ENCODE results near the gene KL.

KL gene

DNA sequence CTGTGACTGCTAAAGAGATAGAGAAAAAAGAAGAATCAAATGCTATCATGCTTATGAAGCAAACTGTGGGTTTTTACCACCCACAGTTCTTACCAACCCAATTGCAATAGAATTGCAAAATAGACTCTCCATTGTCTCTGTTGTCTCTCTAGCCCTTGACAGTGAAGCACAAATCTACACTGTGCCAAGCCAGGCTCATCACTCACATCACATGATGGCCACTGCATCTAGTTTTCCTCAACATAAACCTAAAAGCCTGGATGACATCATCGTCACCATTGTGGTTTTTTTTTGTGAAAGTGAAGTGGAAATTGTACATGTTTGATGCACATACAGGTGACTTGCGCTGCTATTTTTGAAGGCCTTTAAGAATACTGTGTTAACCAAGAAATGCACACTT lies 56.1 kb downstream of the KL start:
- in situ Hi-C loops (cut with HindIII; ENCODE audit: low sequenced_read_pairs) = no loop called here
- TF ChIP-seq, protein P1, sequence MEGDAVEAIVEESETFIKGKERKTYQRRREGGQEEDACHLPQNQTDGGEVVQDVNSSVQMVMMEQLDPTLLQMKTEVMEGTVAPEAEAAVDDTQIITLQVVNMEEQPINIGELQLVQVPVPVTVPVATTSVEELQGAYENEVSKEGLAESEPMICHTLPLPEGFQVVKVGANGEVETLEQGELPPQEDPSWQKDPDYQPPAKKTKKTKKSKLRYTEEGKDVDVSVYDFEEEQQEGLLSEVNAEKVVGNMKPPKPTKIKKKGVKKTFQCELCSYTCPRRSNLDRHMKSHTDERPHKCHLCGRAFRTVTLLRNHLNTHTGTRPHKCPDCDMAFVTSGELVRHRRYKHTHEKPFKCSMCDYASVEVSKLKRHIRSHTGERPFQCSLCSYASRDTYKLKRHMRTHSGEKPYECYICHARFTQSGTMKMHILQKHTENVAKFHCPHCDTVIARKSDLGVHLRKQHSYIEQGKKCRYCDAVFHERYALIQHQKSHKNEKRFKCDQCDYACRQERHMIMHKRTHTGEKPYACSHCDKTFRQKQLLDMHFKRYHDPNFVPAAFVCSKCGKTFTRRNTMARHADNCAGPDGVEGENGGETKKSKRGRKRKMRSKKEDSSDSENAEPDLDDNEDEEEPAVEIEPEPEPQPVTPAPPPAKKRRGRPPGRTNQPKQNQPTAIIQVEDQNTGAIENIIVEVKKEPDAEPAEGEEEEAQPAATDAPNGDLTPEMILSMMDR (IDR thresholded peaks at IDR 0.05; ENCODE audit: low read depth, low read length, missing control alignments) = no peak
- H3K4me3 ChIP-seq (ENCODE audit: low read depth, low read length) = no peak overlapping the region
- no peak for DNase-seq (ENCODE audit: low read depth)

- H3K4me3 ChIP-seq (ENCODE audit: low read depth, low read length) = no peak overlapping the region
- TF ChIP-seq, protein P1 (IDR thresholded peaks at IDR 0.05; ENCODE audit: low read depth, low read length, missing control alignments) = no peak
- DNase-seq (ENCODE audit: low read depth) = no peak
- in situ Hi-C loops (cut with HindIII; ENCODE audit: low sequenced_read_pairs) = no loop called here
Observed at GRCh38 chr13:33072759-33073158, 56.5 kb downstream of the KL start.

DNA sequence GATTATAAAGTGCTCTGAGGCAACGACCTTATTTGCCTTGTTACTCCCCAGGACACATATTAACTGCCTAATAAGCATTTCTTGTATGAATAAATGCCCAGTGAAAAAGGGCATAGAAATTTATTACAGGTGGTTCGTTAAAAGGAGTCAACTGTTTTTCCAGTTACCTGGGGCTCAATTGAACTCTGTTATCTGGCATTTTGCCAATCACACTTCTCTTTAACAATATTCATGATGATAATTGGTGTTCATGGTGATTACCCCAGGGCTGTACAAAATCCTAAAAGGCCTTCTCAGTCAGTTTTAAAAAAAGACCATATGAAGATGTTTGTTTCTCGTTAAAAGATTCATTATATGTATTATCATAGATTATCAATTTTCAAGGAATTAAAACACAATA lies 57.1 kb downstream of the KL start:
- TF ChIP-seq, protein P1 (IDR thresholded peaks at IDR 0.05; ENCODE audit: low read depth, low read length, missing control alignments) = no peak
- DNase-seq (ENCODE audit: low read depth) = no peak
- no peak overlapping the region for H3K4me3 ChIP-seq (ENCODE audit: low read depth, low read length)
- in situ Hi-C loops (cut with HindIII; ENCODE audit: low sequenced_read_pairs) = no loop called here

DNA sequence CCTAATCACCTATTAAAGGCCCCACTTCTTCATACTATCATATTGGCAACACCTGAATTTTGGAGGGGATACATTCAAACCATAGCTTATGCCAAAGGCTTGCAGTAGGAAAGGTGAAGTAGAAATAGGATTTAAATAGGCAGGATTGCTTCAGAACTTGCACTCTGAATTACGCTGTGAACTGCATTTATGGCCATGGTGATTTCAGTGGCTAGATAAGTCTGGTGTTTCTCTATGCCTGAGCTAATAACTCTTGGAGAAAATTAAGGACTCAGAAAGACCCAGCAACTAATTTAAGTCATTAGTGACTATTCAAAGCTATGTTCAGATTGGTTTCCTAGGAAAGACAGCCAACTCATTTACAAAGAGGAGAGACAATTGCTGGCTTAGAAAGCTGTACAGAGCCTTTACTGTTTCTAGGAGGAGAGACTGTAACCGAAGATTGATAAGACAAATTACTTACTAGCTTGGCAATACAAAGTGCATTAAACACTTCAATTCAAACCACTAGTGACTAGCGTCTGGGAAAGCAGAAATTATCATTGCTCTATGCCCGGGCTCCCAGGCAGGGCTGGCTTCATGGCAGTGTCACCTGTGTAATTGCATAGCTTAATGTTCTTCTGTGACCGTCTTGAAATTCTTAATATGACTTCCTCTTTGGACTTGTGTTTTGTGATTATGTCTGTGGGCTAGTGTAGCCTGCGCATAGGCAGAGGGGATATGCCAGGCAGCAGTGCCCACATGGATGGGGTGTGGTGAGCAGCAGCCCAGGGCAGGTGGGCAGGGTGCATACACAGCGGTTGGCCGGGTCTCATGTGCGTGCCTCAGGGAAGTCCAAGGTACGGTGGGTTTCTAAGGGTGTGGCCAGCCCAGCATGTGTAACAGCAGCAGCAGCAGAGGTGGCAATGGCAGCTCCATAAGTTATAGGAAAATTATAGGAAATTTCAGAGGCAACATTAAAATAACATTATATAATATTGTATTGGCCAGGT lies 60.1 kb downstream of the KL start:
- no peak overlapping the region for H3K4me3 ChIP-seq (ENCODE audit: low read depth, low read length)
- TF ChIP-seq, protein P1 (IDR thresholded peaks at IDR 0.05; ENCODE audit: low read depth, low read length, missing control alignments) = no peak
- in situ Hi-C loops (cut with HindIII; ENCODE audit: low sequenced_read_pairs) = no loop called here
- no peak for DNase-seq (ENCODE audit: low read depth)

DNA sequence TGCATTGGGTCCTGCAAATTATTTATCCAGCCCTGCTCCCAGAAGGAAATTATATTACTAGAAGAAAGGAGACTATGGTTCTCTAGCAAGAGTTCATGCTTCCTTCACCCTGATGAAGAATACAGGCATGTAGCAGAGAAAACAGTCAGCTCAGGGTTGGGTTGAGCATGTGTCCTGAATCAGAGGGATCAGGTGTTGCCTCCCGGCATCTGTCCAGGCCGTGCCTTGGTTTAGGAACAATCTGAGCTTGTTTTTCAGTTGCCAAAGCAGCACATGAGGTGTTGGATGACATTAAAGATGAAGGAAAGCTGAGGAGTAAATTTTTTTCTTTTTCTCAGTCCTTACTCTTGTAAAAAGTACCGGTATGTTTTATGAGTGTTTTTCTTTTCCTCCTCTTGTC lies 62.0 kb downstream of the KL start:
- DNase-seq (ENCODE audit: low read depth) = no peak
- TF ChIP-seq, protein P1 (IDR thresholded peaks at IDR 0.05; ENCODE audit: low read depth, low read length, missing control alignments) = no peak
- H3K4me3 ChIP-seq (ENCODE audit: low read depth, low read length) = no peak overlapping the region
- in situ Hi-C loops (cut with HindIII; ENCODE audit: low sequenced_read_pairs) = no loop called here

DNA sequence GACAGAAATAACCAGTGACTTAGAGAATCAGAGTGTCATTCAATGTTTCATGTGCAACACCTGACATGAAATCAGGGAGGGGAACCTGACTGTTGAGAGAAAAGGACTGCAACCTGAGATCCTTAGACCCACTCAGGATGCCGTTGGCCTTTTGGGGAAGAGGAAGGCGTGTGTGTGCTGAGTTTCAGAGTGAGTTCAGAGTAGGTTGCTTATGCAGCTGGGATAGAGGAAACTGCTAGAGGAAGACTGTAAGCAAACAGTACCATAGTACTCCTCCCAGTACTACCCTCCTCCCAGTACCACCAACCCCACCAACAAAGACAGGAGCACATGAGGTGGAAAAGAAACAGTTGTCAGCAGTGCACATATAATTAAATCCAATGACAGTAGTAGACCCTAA lies 63.7 kb downstream of the KL start:
- H3K4me3 ChIP-seq (ENCODE audit: low read depth, low read length) = no peak overlapping the region
- TF ChIP-seq, protein P1 (IDR thresholded peaks at IDR 0.05; ENCODE audit: low read depth, low read length, missing control alignments) = no peak
- DNase-seq (ENCODE audit: low read depth) = no peak
- in situ Hi-C loops (cut with HindIII; ENCODE audit: low sequenced_read_pairs) = no loop called here

Data from astrocyte of the cerebellum (primary cell).